ENCODE data around the gene GRPR. TPM values are rescaled to one million over a fixed set of nuclear protein-coding genes. Genes with fewer than 3 reads are reported as not detected.

The GRPR gene
- polyA plus RNA-seq, 1 donor = 0.34 TPM

DNA sequence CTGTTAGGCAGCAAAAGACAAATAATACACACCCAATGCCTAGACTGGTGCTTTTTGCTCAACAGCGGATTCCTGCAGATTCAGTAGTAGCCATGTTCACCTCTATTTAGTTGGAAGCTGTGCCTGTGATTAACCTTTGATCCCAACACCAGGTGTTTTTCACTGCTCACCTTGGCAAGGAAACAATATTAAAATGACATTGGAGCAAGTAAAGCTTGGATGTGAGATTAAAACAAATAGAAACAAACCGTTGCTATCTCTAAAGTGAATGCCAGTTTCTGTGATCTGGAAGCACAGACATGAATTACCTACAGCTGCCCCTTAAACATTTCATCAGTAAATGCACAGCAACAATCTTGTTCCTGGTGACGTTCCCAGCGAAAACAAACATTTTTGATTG, 79.6 kb downstream of the GRPR start:
- Histone ChIP-seq H3K27me3 (ENCODE audit: control insufficient read depth, insufficient read depth, low read length) (no peaks in the 10 kb centered on the region), H3K27ac (ENCODE audit: low read length) (no peak overlapping the region), H3K36me3 (ENCODE audit: control insufficient read depth, insufficient read depth, low read length) (no peaks in the 10 kb centered on the region), H3K4me1 (ENCODE audit: control insufficient read depth, insufficient read depth, low read length) (peaks cover 2% of the 10 kb centered on the region), H3K9me3 (ENCODE audit: control insufficient read depth, low read depth, low read length) (no peaks in the 10 kb centered on the region), H3K4me3 (ENCODE audit: low read length) (no peak overlapping the region)
- DNase-seq = peak; percentile 13 to 53
- no CpG with 5 or more reads among the region's 4 CpGs for WGBS (ENCODE audit: insufficient coverage, low lambda C conversion rate)

Other genes starting within 250 kb of the GRPR start
- not detected for gene MAGEB17, start 43.9 kb downstream of the GRPR start, polyA plus RNA-seq

All from large intestine (tissue), 3 donors.